Hematopoietic multipotent progenitor cell treated with erythropoietin and hydrocortisone succinate and interleukin-3 and kit ligand, for 6 days (in vitro differentiated cells): ENCODE data around the gene CACNA1F.

Experiments
- DNase-seq: peaks from one replicate; pipeline ENCODE4 v3.0.0-alpha.2; 2015

CACNA1F gene

GRCh38 chrX:49233176-49233575 lies at the start of gene CACNA1F:
Gene CACNA1F (minus strand): TSS chrX:49233340. CDS start chrX:49233309, 31 bp downstream.
- DNase-seq, result no peak

DNA sequence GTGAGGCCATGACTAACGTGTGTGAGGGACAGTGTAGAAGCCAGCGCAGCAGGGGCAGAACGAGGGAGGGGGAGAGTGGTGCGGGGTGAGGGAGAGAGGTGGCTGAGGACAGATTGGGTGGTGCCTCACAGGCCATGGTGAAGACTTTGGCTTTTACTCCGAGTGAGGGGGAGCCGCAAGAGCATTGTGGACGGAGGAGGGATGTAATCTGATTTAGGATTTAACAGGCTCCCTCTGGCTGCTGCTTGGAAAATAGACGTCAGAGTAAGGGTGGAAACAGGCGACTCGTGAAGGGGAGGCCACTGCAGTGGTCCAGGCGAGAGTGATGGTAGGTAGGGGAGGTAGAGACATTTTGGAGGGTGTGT lies 49.5 kb upstream of the CACNA1F start:
- DNase-seq, result no peak

GRCh38 chrX:49278081-49278480 lies 44.9 kb upstream of the CACNA1F start:
- no peak for DNase-seq

DNA sequence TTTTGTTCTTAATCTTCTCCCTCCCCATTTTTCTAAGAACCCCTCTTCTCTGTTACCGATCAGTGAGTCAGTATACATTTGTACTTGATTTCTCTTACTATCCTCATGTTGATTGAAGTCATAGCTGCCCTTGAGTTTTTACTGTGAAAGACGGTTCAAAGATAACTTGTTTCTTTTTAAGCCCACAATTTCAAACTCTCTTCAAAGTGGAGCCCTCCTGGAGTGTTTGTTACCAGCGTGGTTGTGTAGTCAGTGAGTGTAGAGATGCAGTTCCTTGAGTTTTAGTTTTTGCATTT lies 44.3 kb upstream of the CACNA1F start:
- DNase-seq, result no peak

GRCh38 chrX:49276671-49277534 lies 43.8 kb upstream of the CACNA1F start:
- no peak for DNase-seq

DNA sequence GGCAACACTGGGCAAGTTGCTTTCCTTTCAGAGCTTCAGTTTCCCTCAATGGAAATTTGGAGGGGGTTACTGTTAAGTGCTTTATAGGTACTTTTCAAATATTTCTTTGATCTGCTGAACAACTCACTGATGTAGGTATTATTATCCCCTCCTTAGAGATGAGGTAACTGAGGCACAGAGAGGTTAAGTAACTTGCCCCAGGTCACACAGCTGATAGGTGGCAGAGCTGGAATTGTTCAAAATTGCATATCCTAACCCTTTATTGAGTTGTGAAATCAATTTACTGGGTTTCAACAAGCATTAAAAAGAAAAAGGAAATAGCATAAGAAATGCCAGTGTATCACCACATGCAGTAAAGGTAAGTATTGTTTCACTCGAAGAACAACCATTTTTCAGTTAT lies 43.1 kb upstream of the CACNA1F start:
- no peak for DNase-seq

GRCh38 chrX:49273181-49273727 lies 40.1 kb upstream of the CACNA1F start:
- DNase-seq, result peak; percentile 73

GRCh38 chrX:49272421-49272820 lies 39.3 kb upstream of the CACNA1F start:
- no peak for DNase-seq

DNA sequence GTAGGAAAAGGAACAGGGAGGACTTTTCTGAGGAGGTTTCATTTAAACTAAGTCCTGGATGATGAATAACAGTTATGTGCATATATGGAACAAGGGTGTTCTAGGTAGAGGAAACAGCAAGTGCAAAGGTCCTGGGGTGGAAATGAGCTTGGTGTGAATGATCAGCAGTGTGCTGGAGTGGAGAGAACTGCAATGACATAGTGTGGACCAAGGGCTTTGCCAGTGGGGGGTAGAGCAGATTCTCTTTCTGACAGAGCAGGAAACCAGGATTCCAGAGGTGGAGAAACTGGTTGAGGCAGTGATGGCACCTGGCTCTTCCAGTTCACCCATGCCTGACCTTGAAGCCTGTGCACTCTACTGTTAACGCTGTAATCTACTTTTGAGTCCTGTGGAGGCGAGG lies 38.2 kb upstream of the CACNA1F start:
- no peak for DNase-seq

DNA sequence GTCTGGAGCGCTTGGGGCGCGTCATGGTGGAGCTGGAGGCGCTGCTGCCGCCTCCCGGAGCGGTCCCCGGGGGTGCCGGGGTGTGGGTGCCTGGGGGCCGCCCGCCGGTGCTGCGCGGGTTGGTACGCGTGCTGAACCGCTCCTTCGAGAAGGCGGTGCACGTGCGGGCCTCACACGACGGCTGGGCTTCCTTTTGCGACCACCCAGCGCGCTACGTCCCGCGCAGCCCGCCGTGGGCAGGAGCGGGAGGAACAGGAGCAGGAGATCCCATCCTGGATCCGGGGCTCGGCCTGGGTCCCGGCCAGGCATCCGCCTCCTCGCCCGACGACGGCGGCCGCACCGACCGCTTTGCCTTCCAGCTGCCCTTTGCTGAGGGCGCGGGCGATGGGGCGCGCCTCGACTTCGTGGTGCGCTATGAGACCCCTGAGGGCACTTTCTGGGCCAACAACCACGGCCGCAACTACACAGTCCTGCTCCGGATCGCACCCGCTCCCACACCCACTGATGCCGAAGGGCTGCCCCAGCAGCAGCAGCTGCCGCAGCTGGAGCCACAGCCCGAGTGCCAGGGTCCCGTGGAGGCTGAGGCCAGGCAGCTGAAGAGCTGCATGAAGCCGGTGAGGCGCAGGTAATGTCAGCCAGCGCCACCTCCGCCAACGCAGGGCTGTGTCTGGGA lies 37.2 kb upstream of the CACNA1F start:
- DNase-seq, result no peak

GRCh38 chrX:49269767-49270248 lies 36.7 kb upstream of the CACNA1F start, which contains the start of gene PPP1R3F:
Gene PPP1R3F (plus strand): TSS chrX:49269793. CDS start chrX:49269870, 77 bp downstream.
- no peak for DNase-seq

DNA sequence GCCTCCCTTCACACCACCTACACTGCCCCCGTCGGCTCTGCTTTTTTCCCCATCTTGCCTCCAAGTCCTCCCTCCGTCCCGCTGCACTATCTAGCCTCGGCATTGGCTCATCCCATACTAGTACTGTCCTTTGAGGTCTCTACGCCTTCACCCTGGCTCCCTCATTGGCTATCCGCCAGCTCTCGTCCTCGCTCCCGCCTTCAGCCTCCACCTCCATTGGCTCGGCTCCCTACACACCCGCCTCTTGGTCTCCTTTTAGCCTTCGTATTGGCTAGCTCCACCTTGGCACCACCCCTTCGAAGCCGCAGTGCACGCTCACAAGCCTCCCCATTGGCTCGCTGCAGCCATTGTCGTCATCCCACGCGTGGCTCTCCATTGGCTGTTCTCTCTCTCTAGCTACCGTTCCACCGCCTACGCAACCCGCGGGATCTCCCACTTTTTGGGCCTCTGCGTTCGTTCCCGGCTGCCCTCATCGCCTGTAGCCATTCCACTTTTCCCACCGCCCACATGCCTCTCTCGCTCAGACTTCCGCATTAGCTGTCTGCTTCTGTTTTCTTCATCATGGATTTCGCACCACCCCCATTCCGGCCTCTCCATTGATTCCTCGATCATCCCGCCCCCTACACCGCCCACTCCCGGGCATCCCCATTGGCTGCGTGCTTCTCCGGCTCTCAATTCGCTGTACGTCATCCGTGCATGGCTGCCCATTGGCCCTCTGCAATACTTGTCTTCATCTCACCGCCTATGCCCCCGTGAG lies 36.0 kb upstream of the CACNA1F start:
- peak; percentile 98 for DNase-seq

- no peak for DNase-seq
Measured at GRCh38 chrX:49268702-49269009, 35.5 kb upstream of the CACNA1F start.

- no peak for DNase-seq
Measured at GRCh38 chrX:49266523-49267445, 33.6 kb upstream of the CACNA1F start.

- no peak for DNase-seq
Measured at GRCh38 chrX:49264460-49264859, 31.3 kb upstream of the CACNA1F start, which contains the start of gene FOXP3. Gene FOXP3 (minus strand): TSS chrX:49264710. CDS start chrX:49258505, 6,205 bp downstream.

- DNase-seq, result no peak
Measured at GRCh38 chrX:49263631-49264030, 30.5 kb upstream of the CACNA1F start.

GRCh38 chrX:49262603-49263002 lies 29.5 kb upstream of the CACNA1F start:
- DNase-seq, result no peak

DNA sequence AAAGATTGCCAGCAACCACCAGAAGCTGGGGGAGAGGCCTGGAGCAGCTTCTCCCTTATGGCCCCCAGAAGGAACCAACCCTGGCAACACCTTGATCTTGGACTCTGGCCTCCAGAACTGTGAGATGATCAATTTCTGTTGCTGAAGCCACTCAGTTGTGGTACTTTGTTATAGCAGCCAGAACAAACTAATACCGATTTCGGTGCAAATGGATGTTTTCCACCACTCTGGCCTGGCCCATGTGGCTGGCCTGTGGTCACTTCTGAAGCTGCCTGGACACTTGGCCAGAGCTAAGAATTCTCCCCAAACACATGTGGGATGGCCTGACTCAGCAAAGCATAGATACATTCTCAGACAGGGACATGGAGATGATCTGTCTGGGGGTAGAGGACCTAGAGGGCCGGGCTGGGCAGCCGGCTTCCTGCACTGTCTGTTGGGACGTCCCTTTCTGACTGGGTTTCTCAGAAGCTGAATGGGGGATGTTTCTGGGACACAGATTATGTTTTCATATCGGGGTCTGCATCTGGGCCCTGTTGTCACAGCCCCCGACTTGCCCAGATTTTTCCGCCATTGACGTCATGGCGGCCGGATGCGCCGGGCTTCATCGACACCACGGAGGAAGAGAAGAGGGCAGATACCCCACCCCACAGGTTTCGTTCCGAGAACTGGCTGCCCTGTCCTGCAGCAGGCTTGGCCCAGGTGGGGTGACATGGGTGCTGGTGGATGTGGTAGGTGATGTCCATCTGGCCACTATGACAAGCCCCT lies 27.3 kb upstream of the CACNA1F start:
- no peak for DNase-seq

GRCh38 chrX:49258749-49259124 lies 25.6 kb upstream of the CACNA1F start:
- no peak for DNase-seq

- no peak for DNase-seq
Measured at GRCh38 chrX:49257846-49258748, 25.0 kb upstream of the CACNA1F start.
